Keratinocyte (primary cell): ENCODE data around the gene RFX8. TPM values are rescaled to one million over a fixed set of nuclear protein-coding genes. Genes with fewer than 3 reads are reported as not detected.
"Not testable (repeated sequence)": the region's sequence is repeated elsewhere in the genome, so short reads cannot be mapped to it uniquely, and the experiment has no call there.

Experiments used
- DNase-seq: peaks from one replicate; pipeline ENCODE4 v3.0.0-alpha.2; 2011; ENCODE audit warnings: low read depth, missing footprints, low spot score
- FAIRE-seq: peaks from 2 replicates; lab custom pipeline; 2011; peaks lifted over from hg19 to GRCh38; lab: Jason Lieb, UNC
- H2AFZ ChIP-seq: 2 replicates; pipeline ENCODE4 v1.6.0; 2012; ENCODE audit warnings: low read length, control low read depth, inconsistent platforms; ENCODE audit not compliant: control insufficient read depth
- H3K27ac ChIP-seq: 2 replicates; pipeline ENCODE4 v1.5.1; 2011; ENCODE audit warnings: low read length; ENCODE audit not compliant: control insufficient read depth, insufficient read depth
- H3K27me3 ChIP-seq: 3 replicates; pipeline ENCODE4 v1.6.0; 2011; ENCODE audit warnings: low read length; ENCODE audit not compliant: control insufficient read depth, insufficient read depth; ENCODE audit errors: extremely low read depth
- H3K36me3 ChIP-seq, 2 experiments: 2 replicates in 1 of 2; 3 replicates in 1 of 2; pipeline ENCODE4 v1.5.1; 2011; ENCODE audit warnings: low read length in 2 of 2, mild to moderate bottlenecking in 1 of 2; ENCODE audit not compliant: control insufficient read depth in 2 of 2, insufficient read depth in 2 of 2; ENCODE audit errors: extremely low read depth in 1 of 2
- H3K4me1 ChIP-seq: 3 replicates; pipeline ENCODE4 v1.5.1; 2011; ENCODE audit warnings: low read length; ENCODE audit not compliant: control insufficient read depth, insufficient read depth; ENCODE audit errors: extremely low read depth
- H3K4me2 ChIP-seq: 3 replicates; pipeline ENCODE4 v1.6.0; 2011; ENCODE audit warnings: low read depth, low read length; ENCODE audit not compliant: control insufficient read depth, insufficient read depth; ENCODE audit errors: extremely low read depth
- H3K4me3 ChIP-seq, 3 experiments: fragments of 200-600 bp in 1 of 3; sonication (generic) in 1 of 3; 2 replicates in 2 of 3; 3 replicates in 1 of 3; pipeline ENCODE4 v1.5.1; 2011 to 2016; ENCODE audit warnings: low read length in 3 of 3, mild to moderate bottlenecking in 3 of 3, control low read depth in 2 of 3, inconsistent platforms in 1 of 3, low read depth in 1 of 3, mixed read lengths in 1 of 3, mixed run types in 1 of 3, moderate library complexity in 1 of 3; ENCODE audit not compliant: control insufficient read depth in 2 of 3, insufficient read depth in 2 of 3; ENCODE audit errors: extremely low read depth in 1 of 3
- H3K79me2 ChIP-seq: 2 replicates; pipeline ENCODE4 v1.6.0; 2012; ENCODE audit warnings: low read length; ENCODE audit not compliant: control insufficient read depth, insufficient read depth
- H3K9ac ChIP-seq: 3 replicates; pipeline ENCODE4 v1.6.0; 2011; ENCODE audit warnings: low read length; ENCODE audit not compliant: control insufficient read depth, insufficient read depth; ENCODE audit errors: extremely low read depth
- H3K9me1 ChIP-seq: 3 replicates; pipeline ENCODE4 v1.6.0; 2011; ENCODE audit warnings: low read length; ENCODE audit not compliant: control insufficient read depth, insufficient read depth; ENCODE audit errors: extremely low read depth
- H3K9me3 ChIP-seq: 2 replicates; pipeline ENCODE4 v1.5.1; 2012; ENCODE audit warnings: low read depth, low read length; ENCODE audit not compliant: control insufficient read depth
- H4K20me1 ChIP-seq: 3 replicates; pipeline ENCODE4 v1.6.0; 2011; ENCODE audit warnings: low read length; ENCODE audit not compliant: control insufficient read depth, insufficient read depth; ENCODE audit errors: extremely low read depth
- EZH2 ChIP-seq: IDR thresholded peaks from one replicate; pipeline ENCODE4 v1.6.1; 2012; ENCODE audit warnings: inconsistent platforms, mild to moderate bottlenecking, low read length, moderate library complexity
- dilution Hi-C: fragments of 300-500 bp; cut with MboI; formaldehyde crosslinking; loops from one replicate; pipeline ENCODE4 v1.7.0; 2020; ENCODE audit warnings: low sequenced_read_pairs; ENCODE audit not compliant: extremely low pct_ligation_motif_present
- polyA plus RNA-seq, 5 experiments: library from polyadenylated mRNA; depleted of rRNA in 3 of 5; stranded (reverse) in 3 of 5; stranded (forward) in 1 of 5; unstranded in 1 of 5; fragments of >200 nt; gene quantifications; 1 replicate in 1 of 5; 2 replicates in 3 of 5; 3 replicates in 1 of 5; pipeline versions ENCODE4 v1.2.1 to v1.2.3, GENCODE V29; 2011 to 2012; ENCODE audit warnings: missing spikeins in 2 of 5, low read depth in 1 of 5, low replicate concordance in 1 of 5
- TF ChIP-seq, protein P1 (sequence below), 3 experiments: IDR thresholded peaks in 1 of 3; conservative IDR thresholded peaks in 1 of 3; optimal IDR thresholded peaks in 1 of 3; 2 replicates in 2 of 3; 3 replicates in 1 of 3; pipeline versions ENCODE3 to v1.5.1; 2011; ENCODE audit warnings: low read length in 3 of 3, mild to moderate bottlenecking in 3 of 3, moderate library complexity in 2 of 3, control low read depth in 1 of 3, inconsistent platforms in 1 of 3; ENCODE audit not compliant: insufficient read depth in 2 of 3; ENCODE audit errors: extremely low read depth in 1 of 3

The RFX8 gene
- polyA plus RNA-seq, 1 donor (not counting 4 experiments of a cell fraction or from before 2014, with no cell fraction given) = 0.05 TPM

- no peak overlapping the region for H2AFZ ChIP-seq
- H3K4me3 ChIP-seq = no peak overlapping the region
- no peak overlapping the region for H3K9ac ChIP-seq
Measured at GRCh38 chr2:101354420-101355311, 120.2 kb downstream of the RFX8 start.

GRCh38 chr2:101352631-101353030, 122.3 kb downstream of the RFX8 start:
- H3K36me3 ChIP-seq, dilution Hi-C loops, H3K4me3 ChIP-seq, H4K20me1 ChIP-seq, FAIRE-seq, H3K4me2 ChIP-seq, H3K9me3 ChIP-seq, H3K9me1 ChIP-seq, H3K79me2 ChIP-seq, H3K9ac ChIP-seq, DNase-seq, H3K27ac ChIP-seq, H2AFZ ChIP-seq, H3K27me3 ChIP-seq: not testable (repeated sequence)
- peaks cover 24% of the 10 kb centered on the region for H3K4me1 ChIP-seq

More at GRCh38 chr2:101354420-101355311, 120.2 kb downstream of the RFX8 start:
- Histone ChIP-seq H3K79me2 (no peaks in the 10 kb centered on the region), H3K27me3 (no peaks in the 10 kb centered on the region), H3K36me3 (no peaks in the 10 kb centered on the region), H3K27ac (no peak overlapping the region), H3K4me1 (peaks cover 31% of the 10 kb centered on the region), H3K9me1 (no peaks in the 10 kb centered on the region), H3K9me3 (no peaks in the 10 kb centered on the region), H3K4me2 (no peak overlapping the region), H4K20me1 (no peaks in the 10 kb centered on the region)
- DNase-seq (no peak), FAIRE-seq (no peak)
- TF ChIP-seq, protein P1, sequence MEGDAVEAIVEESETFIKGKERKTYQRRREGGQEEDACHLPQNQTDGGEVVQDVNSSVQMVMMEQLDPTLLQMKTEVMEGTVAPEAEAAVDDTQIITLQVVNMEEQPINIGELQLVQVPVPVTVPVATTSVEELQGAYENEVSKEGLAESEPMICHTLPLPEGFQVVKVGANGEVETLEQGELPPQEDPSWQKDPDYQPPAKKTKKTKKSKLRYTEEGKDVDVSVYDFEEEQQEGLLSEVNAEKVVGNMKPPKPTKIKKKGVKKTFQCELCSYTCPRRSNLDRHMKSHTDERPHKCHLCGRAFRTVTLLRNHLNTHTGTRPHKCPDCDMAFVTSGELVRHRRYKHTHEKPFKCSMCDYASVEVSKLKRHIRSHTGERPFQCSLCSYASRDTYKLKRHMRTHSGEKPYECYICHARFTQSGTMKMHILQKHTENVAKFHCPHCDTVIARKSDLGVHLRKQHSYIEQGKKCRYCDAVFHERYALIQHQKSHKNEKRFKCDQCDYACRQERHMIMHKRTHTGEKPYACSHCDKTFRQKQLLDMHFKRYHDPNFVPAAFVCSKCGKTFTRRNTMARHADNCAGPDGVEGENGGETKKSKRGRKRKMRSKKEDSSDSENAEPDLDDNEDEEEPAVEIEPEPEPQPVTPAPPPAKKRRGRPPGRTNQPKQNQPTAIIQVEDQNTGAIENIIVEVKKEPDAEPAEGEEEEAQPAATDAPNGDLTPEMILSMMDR (optimal IDR thresholded peaks at IDR 0.05 in 1 of 3, IDR thresholded peaks at IDR 0.05 in 1 of 3, conservative IDR thresholded peaks at IDR 0.05 in 1 of 3; ENCODE audit: extremely low read depth in 1 of 3, insufficient read depth in 2 of 3, low read length in 3 of 3) = no peak
- TF ChIP-seq EZH2 = no peak
- dilution Hi-C loops = no loop called here
